Dermis microvascular lymphatic vessel endothelial cell (primary cell): Measurements from ENCODE around the gene PLGLB2. TPM values are rescaled to one million over a fixed set of nuclear protein-coding genes. Genes with fewer than 3 reads are reported as not detected.
"Not testable (repeated sequence)": the region's sequence is repeated elsewhere in the genome, so short reads cannot be mapped to it uniquely, and the experiment has no call there.

ENCODE experiments used
- DNase-seq, 2 donors: peaks; one replicate each; pipeline versions ENCODE4 v3.0.0 to v3.0.0-alpha.2; 2010; ENCODE audit warnings: low read depth in 2 of 2
- total RNA-seq: library from RNA; depleted of rRNA; stranded (reverse); fragments of >200 nt; gene quantifications from 2 replicates; pipeline ENCODE4 v1.2.1, GENCODE V29; 2014

Gene PLGLB2
- total RNA-seq, result 0.39 and 2.4 TPM in 2 replicates

- DNase-seq, result not testable (repeated sequence)
Observed at GRCh38 chr2:87747791-87748190, at the start of gene PLGLB2. Gene PLGLB2, plus strand, starts transcription at chr2:87748087. Its CDS starts 67 bp downstream, at chr2:87748154.

DNA sequence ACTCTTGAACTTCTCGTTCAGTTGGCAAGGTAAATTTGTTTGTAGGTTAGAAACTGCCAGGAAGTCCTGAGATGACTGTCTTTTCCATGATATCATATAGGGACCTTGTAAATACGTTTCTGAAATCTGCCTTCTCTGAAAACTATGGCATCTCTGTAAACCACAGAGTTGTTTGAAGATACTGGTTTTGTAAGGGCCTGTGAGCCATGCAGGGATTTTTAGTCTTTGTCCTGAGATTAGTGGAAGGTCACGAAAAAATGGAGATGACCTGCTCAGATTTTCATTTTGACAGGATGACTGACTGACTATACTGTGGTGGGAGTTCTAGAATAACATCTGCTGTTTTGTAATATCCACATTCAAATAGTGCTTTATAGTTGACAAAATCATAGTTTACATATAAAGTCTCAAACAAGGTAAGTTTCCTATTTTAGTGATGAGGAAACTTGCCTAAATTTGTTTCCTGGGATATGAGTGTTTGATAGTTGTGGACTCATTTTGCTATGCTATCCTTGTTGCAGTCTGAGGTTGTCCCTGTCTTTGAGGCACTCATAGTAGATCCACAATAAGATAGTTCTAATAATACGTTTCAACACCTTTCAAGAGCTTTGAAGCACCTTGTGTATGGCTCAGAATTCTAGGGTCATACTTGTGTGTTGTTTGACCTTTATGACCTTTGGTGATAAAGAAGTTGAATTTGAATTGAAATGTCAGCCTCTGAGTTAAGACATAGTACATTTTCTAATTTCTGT lies 43.1 kb upstream of the PLGLB2 start:
- DNase-seq, result not testable (repeated sequence)

- not testable (repeated sequence) for DNase-seq
Observed at GRCh38 chr2:87708368-87708767, 39.5 kb upstream of the PLGLB2 start.

DNA sequence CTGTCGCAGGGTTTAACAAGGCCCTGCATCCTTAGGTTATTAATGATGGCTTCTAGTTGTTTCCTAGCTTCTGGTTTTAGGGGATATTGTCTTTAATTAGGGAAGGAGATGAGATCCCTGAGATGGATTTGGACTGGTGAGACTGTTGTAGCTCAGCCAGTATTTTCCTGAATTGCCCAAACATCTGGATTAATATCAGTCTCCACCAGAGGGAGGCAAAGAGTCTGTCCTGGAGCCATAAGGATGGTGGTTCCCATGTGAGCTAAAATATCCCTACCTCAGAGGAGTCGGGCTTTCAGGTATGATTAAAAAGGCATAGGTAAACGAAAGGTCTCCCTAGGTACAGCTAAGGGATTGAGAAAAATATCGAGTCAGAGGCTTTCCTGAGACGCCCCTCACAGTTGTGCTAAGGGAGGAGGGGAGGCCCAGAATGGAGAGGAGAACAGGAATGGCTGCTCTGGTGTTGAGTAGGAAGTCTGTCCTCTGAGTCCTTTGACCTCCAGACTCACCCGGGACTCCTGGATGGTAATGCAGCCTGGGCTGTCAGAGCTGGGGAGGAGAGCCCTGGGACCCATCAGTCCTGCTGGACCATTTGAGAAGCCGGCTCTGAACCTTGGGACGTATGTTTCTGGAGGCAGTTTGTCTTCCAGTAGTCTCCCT lies 19.8 kb upstream of the PLGLB2 start:
- not testable (repeated sequence) for DNase-seq

GRCh38 chr2:87740928-87741327 lies 7.0 kb upstream of the PLGLB2 start:
- not testable (repeated sequence) for DNase-seq

- not testable (repeated sequence) for DNase-seq
Observed at GRCh38 chr2:87742393-87743108, 5.3 kb upstream of the PLGLB2 start.

DNA sequence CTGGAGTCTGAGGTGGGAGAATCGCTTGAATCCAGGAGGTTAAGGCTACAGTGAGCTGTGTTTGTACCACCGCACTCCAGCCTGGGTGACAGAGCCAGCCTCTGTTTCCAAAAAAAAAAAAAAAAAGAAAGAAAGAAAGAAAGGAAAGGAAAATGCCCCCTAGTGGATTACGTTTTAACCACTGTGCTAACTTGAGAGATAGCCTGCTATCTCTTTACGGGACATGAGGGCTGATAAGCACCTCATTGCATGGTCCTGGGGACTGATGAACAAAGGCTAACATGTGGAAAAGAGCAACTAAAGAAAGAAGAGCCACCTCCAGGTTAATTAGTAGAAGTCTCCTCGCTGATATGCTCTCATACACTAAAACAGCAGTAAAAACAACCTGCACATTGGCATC lies 4.2 kb upstream of the PLGLB2 start:
- DNase-seq, result not testable (repeated sequence)

- DNase-seq, result not testable (repeated sequence)
Observed at GRCh38 chr2:87745353-87745951, 2.4 kb upstream of the PLGLB2 start.

DNA sequence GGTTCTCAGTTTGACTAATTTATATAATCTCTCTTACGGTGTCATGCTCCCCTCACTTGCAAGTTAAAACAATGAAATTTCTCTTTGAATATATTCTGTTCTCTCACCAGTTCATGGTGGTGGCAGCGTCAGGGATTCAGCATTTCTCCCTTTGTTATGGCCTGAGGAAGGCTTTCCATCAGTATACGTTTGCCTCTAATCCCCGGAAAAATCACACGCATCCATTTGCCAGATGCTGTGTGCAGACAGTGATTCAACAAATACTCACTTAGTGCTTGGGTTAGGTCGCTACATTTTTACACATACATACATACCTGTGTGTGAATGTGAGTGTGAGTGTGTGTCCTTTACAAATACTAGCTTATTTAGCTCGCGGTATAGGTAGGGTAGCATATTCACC lies 637 bp downstream of the PLGLB2 start:
- DNase-seq, result not testable (repeated sequence)

- DNase-seq, result not testable (repeated sequence)
Observed at GRCh38 chr2:87750560-87750959, 2.7 kb downstream of the PLGLB2 start.

DNA sequence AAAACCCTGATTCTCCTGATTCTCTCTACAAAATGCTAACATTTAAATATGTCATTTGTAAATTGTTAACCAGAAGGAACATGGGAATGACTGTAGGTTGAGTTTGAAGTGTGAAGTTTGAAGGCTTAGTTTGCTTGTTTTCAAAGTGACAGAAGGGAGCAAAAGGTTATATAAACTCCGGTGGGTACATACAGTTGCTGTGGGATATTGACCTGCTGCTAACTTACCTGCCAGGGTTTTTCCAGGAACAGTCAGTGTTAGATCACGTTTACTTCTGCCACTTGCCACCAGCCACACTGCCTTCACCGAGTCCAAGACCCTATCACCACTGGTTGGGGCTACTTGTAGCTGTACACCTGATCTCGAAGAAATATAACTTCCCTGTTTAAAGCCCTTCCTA lies 6.9 kb downstream of the PLGLB2 start:
- DNase-seq, result not testable (repeated sequence)

Other genes starting within 250 kb of the PLGLB2 start
- gene RGPD2, start 77.7 kb downstream of the PLGLB2 start, total RNA-seq, result 1.8 and 2.8 TPM in 2 replicates